ENCODE measurements around the gene DNAJC15. TPM values are rescaled to one million over a fixed set of nuclear protein-coding genes. Genes with fewer than 3 reads are reported as not detected.

DNAJC15 gene
- total RNA-seq, 2 donors from 2014 or later = 29.7 to 46.9 TPM

GRCh38 chr13:43107780-43108179 lies 84.4 kb downstream of the DNAJC15 start:
- WGBS, 2 experiments (ENCODE audit: insufficient coverage in 1 of 2, insufficient read length in 1 of 2) = 89% methylated on average over 2 of the region's 2 CpGs; no CpG with 5 or more reads in 1 of the 2 experiments

GRCh38 chr13:43110036-43110435 lies 86.7 kb downstream of the DNAJC15 start:
- Histone ChIP-seq H3K36me3 (ENCODE audit: control insufficient read depth, insufficient read depth, low read length) (peaks cover 39% of the 10 kb centered on the region), H3K27ac (ENCODE audit: low read depth, low read length) (no peak overlapping the region), H3K9ac (ENCODE audit: extremely low read depth, low read length, poor library complexity, severe bottlenecking) (no peak overlapping the region), H3K4me1 (ENCODE audit: control insufficient read depth, insufficient read depth, low read length) (peaks cover 3% of the 10 kb centered on the region), H3K27me3 (ENCODE audit: control insufficient read depth, insufficient read depth, low read length, poor library complexity, severe bottlenecking) (no peaks in the 10 kb centered on the region), H3K9me3 (ENCODE audit: control insufficient read depth, low read length) (no peaks in the 10 kb centered on the region), H3K4me3 (ENCODE audit: low read length) (no peak overlapping the region)
- Mint-ChIP-seq H3K36me3 (ENCODE audit: low read depth) (peaks cover 10% of the 10 kb centered on the region), H3K4me3 (no peak overlapping the region), H3K9me3 (no peaks in the 10 kb centered on the region), H3K27me3 (ENCODE audit: insufficient read depth) (no peaks in the 10 kb centered on the region), H3K27ac (peak overlapping the region; percentile 57), H3K4me1 (peaks cover 26% of the 10 kb centered on the region)
- no peak for TF ChIP-seq CTCF (conservative IDR thresholded peaks at IDR 0.05)
- no peak for DNase-seq
- 89 to 97% methylated on average over 4 to 5 of the region's 5 CpGs for WGBS, 2 experiments (ENCODE audit: insufficient coverage in 1 of 2, insufficient read length in 1 of 2)

More at GRCh38 chr13:43107780-43108179, 84.4 kb downstream of the DNAJC15 start:
- no peak overlapping the region for H3K9ac ChIP-seq (ENCODE audit: extremely low read depth, low read length, poor library complexity, severe bottlenecking)
- no peak for DNase-seq
- H3K4me1 Mint-ChIP-seq = peaks cover 12% of the 10 kb centered on the region
- H3K4me1 ChIP-seq (ENCODE audit: control insufficient read depth, insufficient read depth, low read length) = peaks cover 3% of the 10 kb centered on the region
- peaks cover 60% of the 10 kb centered on the region for H3K36me3 ChIP-seq (ENCODE audit: control insufficient read depth, insufficient read depth, low read length)
- TF ChIP-seq CTCF (conservative IDR thresholded peaks at IDR 0.05) = no peak
- H3K4me3 ChIP-seq (ENCODE audit: low read length) = no peak overlapping the region
- H3K9me3 Mint-ChIP-seq = no peaks in the 10 kb centered on the region
- H3K27ac ChIP-seq (ENCODE audit: low read depth, low read length) = no peak overlapping the region
- no peaks in the 10 kb centered on the region for H3K9me3 ChIP-seq (ENCODE audit: control insufficient read depth, low read length)
- no peak overlapping the region for H3K4me3 Mint-ChIP-seq
- peaks cover 12% of the 10 kb centered on the region for H3K36me3 Mint-ChIP-seq (ENCODE audit: low read depth)
- H3K27me3 ChIP-seq (ENCODE audit: control insufficient read depth, insufficient read depth, low read length, poor library complexity, severe bottlenecking) = no peaks in the 10 kb centered on the region
- no peak overlapping the region for H3K27ac Mint-ChIP-seq
- no peaks in the 10 kb centered on the region for H3K27me3 Mint-ChIP-seq (ENCODE audit: insufficient read depth)

GRCh38 chr13:43110658-43111057 lies 87.3 kb downstream of the DNAJC15 start:
- WGBS, 2 experiments (ENCODE audit: insufficient coverage in 1 of 2, insufficient read length in 1 of 2) = 87 to 100% methylated on average over 2 of the region's 2 CpGs
- no peak for TF ChIP-seq CTCF (conservative IDR thresholded peaks at IDR 0.05)
- H3K9ac ChIP-seq (ENCODE audit: extremely low read depth, low read length, poor library complexity, severe bottlenecking) = no peak overlapping the region
- H3K9me3 ChIP-seq (ENCODE audit: control insufficient read depth, low read length) = no peaks in the 10 kb centered on the region
- DNase-seq = no peak
- no peaks in the 10 kb centered on the region for H3K9me3 Mint-ChIP-seq
- peaks cover 5% of the 10 kb centered on the region for H3K4me1 ChIP-seq (ENCODE audit: control insufficient read depth, insufficient read depth, low read length)
- no peak overlapping the region for H3K4me3 ChIP-seq (ENCODE audit: low read length)
- H3K36me3 Mint-ChIP-seq (ENCODE audit: low read depth) = peaks cover 10% of the 10 kb centered on the region
- peaks cover 26% of the 10 kb centered on the region for H3K4me1 Mint-ChIP-seq
- no peaks in the 10 kb centered on the region for H3K27me3 Mint-ChIP-seq (ENCODE audit: insufficient read depth)
- H3K27me3 ChIP-seq (ENCODE audit: control insufficient read depth, insufficient read depth, low read length, poor library complexity, severe bottlenecking) = no peaks in the 10 kb centered on the region
- peaks cover 33% of the 10 kb centered on the region for H3K36me3 ChIP-seq (ENCODE audit: control insufficient read depth, insufficient read depth, low read length)
- H3K27ac Mint-ChIP-seq = no peak overlapping the region
- no peak overlapping the region for H3K4me3 Mint-ChIP-seq
- H3K27ac ChIP-seq (ENCODE audit: low read depth, low read length) = no peak overlapping the region

Data from endodermal cell (in vitro differentiated cells).